AG20443 (cell line): ENCODE measurements around the gene LRRC47.

ENCODE experiments used
- DNase-seq: peaks from one replicate; pipeline ENCODE4 v3.0.0; 2012; ENCODE audit warnings: low spot score, mixed read lengths

The LRRC47 gene

GRCh38 chr1:3785456-3786157 is 10.7 kb downstream of the LRRC47 start:
- DNase-seq, result no peak

- no peak for DNase-seq
Measured at GRCh38 chr1:3785045-3785444, 11.3 kb downstream of the LRRC47 start.

- no peak for DNase-seq
Measured at GRCh38 chr1:3783651-3784474, 12.4 kb downstream of the LRRC47 start.

- no peak for DNase-seq
Measured at GRCh38 chr1:3780901-3781300, 15.4 kb downstream of the LRRC47 start.

- DNase-seq, result no peak
Measured at GRCh38 chr1:3779912-3780416, 16.3 kb downstream of the LRRC47 start.

GRCh38 chr1:3779265-3779911 is 16.9 kb downstream of the LRRC47 start:
- no peak for DNase-seq

GRCh38 chr1:3778590-3779264 is 17.6 kb downstream of the LRRC47 start:
- no peak for DNase-seq

- DNase-seq, result no peak
Measured at GRCh38 chr1:3777647-3778589, 18.4 kb downstream of the LRRC47 start.

- DNase-seq, result no peak
Measured at GRCh38 chr1:3777078-3777547, 19.2 kb downstream of the LRRC47 start.

GRCh38 chr1:3776231-3776961 is 19.9 kb downstream of the LRRC47 start:
- no peak for DNase-seq

- DNase-seq, result peak; percentile 66
Measured at GRCh38 chr1:3775490-3776230, 20.6 kb downstream of the LRRC47 start.

GRCh38 chr1:3774946-3775489 is 21.3 kb downstream of the LRRC47 start:
- peak; percentile 75 for DNase-seq

GRCh38 chr1:3774276-3774945 is 21.9 kb downstream of the LRRC47 start:
- DNase-seq, result no peak

GRCh38 chr1:3773572-3774275 is 22.6 kb downstream of the LRRC47 start:
- no peak for DNase-seq

GRCh38 chr1:3772715-3773571 is 23.4 kb downstream of the LRRC47 start, which contains the start of gene SMIM1:
SMIM1 (plus strand) TSS chr1:3772749; CDS start chr1:3775374, 2,625 bp downstream.
- no peak for DNase-seq

- peak; percentile 96 for DNase-seq
Measured at GRCh38 chr1:3772027-3772714, 24.1 kb downstream of the LRRC47 start.
